BJ (cell line): Measurements from ENCODE around the gene MMEL1. TPM values are rescaled to one million over a fixed set of nuclear protein-coding genes. Genes with fewer than 3 reads are reported as not detected.

ENCODE experiments used
- CTCF ChIA-PET: fragments of 350-600 bp; formaldehyde crosslinking; extraction: SDS; loops from one replicate; lab custom pipeline; 2021; ENCODE audit warnings: antibody characterized with exemption, inconsistent platforms; lab: Yijun Ruan, JAX
- POLR2A ChIA-PET: fragments of 300-600 bp; sonication (Branson Sonifier 250); formaldehyde crosslinking; extraction: SDS; loops from one replicate; lab custom pipeline; 2021; ENCODE audit warnings: antibody characterized with exemption; lab: Charles Lee
- DNase-seq: peaks from one replicate; pipeline ENCODE4 v3.0.0-alpha.2; 2011; ENCODE audit warnings: low read depth
- H3K27me3 ChIP-seq: 2 replicates; pipeline ENCODE4 v1.6.0; 2011; ENCODE audit warnings: low read length; ENCODE audit not compliant: control insufficient read depth, insufficient read depth
- H3K36me3 ChIP-seq: 2 replicates; pipeline ENCODE4 v1.5.1; 2011; ENCODE audit warnings: low read length; ENCODE audit not compliant: control insufficient read depth, insufficient read depth
- H3K4me3 ChIP-seq: 2 replicates; pipeline ENCODE4 v1.5.1; 2011; ENCODE audit warnings: low read depth, mild to moderate bottlenecking, control low read depth, low read length
- polyA plus RNA-seq: library from polyadenylated mRNA; depleted of rRNA; stranded (reverse); fragments of >200 nt; gene quantifications from 2 replicates; pipeline ENCODE4 v1.2.3, GENCODE V29; 2011
- TF ChIP-seq, protein P1 (sequence below): IDR thresholded peaks from 2 replicates; pipeline ENCODE4 v1.5.1; 2011; ENCODE audit warnings: low read depth, mild to moderate bottlenecking, control low read depth, inconsistent platforms, low read length, moderate library complexity; ENCODE audit not compliant: insufficient read depth

MMEL1 gene
- polyA plus RNA-seq, 1 experiment, result 0.17 TPM

DNA sequence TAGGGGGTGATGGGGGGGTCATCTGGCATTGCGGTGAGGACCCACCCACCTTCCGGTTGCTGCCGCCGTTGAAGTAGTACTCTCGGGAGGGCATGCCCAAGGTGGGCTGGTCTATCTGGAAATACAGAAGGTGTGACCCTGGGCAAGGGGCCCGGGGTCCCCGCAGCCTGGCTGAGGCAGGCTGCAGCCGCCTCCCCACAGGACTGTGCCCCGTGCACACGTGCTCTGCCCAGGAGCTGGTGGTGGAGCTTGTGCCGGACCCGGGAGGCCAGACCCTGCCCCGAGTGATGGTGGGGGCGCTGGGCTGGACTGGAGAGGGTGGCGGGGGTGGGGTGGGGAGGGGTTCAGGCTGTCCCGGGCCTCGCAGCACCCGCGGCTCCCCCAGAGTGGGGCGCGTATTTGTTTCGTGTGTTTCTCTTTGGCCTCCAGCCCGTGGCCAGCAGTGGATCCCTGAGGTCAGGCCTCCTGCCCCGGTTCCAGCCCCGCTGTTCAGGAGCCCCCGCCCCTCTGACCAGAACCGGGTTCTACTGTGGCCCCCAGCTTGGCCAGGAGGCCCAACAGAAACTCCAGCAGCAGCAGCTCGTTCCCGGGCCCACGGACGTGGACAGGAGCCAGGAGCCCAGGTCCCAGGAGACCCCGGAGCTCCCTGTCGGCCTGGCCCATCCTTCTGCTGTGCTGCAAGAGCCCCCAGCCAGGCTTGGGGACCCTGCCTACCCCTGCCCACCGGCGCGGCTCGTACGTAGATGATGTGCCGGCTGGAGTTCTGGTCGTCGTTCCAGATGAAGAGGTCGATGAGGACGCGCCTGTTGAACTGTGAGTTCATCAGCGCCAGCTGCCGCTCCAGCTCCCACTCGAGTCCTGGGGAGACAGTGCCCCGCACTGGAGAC, 27.1 kb downstream of the MMEL1 start:
- no peak for DNase-seq
- H3K4me3 ChIP-seq, result no peak overlapping the region
- no peaks in the 10 kb centered on the region for H3K36me3 ChIP-seq
- ChIA-PET POLR2A (no interaction called here), CTCF (no interaction called here)
- no peaks in the 10 kb centered on the region for H3K27me3 ChIP-seq
- TF ChIP-seq, protein P1, sequence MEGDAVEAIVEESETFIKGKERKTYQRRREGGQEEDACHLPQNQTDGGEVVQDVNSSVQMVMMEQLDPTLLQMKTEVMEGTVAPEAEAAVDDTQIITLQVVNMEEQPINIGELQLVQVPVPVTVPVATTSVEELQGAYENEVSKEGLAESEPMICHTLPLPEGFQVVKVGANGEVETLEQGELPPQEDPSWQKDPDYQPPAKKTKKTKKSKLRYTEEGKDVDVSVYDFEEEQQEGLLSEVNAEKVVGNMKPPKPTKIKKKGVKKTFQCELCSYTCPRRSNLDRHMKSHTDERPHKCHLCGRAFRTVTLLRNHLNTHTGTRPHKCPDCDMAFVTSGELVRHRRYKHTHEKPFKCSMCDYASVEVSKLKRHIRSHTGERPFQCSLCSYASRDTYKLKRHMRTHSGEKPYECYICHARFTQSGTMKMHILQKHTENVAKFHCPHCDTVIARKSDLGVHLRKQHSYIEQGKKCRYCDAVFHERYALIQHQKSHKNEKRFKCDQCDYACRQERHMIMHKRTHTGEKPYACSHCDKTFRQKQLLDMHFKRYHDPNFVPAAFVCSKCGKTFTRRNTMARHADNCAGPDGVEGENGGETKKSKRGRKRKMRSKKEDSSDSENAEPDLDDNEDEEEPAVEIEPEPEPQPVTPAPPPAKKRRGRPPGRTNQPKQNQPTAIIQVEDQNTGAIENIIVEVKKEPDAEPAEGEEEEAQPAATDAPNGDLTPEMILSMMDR, result no peak

DNA sequence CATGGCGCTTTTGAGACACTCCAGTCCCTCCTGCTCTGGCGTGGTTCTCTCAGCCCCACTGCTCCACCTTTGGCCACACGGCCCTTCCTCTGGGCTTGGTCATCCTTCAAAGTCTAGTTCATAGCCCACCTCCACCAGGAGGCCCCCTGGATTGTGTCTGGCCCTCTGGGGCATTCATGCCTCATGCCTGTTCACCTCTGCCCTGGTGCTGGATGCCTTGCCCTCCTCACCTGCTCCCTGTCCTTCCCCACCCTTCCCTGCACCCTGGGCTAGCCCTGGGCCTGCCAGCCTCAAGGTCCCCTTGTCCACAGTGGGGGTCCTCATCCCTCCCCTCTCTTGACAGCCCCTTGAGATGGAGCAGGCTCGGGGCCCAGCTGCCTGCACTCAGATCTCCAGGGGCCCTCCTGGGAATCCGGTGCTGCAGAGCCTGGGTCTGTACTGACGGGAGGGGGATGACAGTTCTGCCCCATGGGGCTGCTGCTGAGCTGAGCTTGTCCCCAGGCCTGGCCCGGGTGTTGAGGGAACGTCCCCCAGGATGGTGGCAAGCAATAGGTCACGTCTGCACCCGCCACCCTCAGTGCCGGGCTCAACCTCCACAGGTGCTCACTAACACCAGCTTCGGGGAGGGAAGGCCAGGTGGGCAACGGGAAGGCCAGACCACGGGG, 27.8 kb downstream of the MMEL1 start:
- Histone ChIP-seq H3K36me3 (no peaks in the 10 kb centered on the region), H3K27me3 (no peaks in the 10 kb centered on the region), H3K4me3 (no peak overlapping the region)
- TF ChIP-seq, protein P1, result no peak
- ChIA-PET CTCF (no interaction called here), POLR2A (no interaction called here)
- no peak for DNase-seq

DNA sequence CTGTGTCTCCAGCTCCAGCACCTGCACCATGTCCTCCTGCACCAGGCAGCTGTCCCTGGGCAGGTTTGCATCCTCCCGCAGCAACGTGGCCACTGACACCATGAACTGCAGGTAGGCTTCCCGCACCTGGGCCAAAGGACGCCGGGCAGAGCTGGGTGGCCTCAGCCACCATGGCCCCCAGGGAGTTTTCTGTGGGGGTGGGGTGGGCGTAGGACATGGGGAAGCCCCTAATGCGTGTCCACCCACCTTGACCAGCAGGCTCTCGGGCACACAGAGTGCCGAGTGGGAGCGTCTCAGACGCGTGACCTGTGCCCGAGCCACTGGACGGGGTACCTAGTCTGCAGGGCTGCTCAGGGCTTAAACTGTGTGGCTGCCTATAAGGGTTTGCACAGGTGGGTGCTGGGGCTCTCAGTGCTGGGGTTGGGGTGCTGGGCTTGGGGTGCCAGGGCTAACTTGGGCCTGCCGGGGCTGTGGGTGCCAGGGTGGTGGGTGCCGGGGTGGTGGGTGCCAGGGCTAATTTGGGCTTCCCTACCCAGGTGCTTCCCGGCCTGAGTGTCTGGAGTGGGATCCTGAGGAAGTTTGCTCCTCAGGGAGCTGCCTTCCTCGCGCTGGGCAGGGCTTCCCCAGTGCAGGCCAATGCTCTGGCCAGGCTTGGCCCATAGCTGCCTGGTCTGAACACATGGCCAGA, 28.5 kb downstream of the MMEL1 start:
- Histone ChIP-seq H3K36me3 (no peaks in the 10 kb centered on the region), H3K4me3 (no peak overlapping the region), H3K27me3 (no peaks in the 10 kb centered on the region)
- ChIA-PET CTCF (no interaction called here), POLR2A (no interaction called here)
- TF ChIP-seq, protein P1, result no peak
- DNase-seq, result no peak

DNA sequence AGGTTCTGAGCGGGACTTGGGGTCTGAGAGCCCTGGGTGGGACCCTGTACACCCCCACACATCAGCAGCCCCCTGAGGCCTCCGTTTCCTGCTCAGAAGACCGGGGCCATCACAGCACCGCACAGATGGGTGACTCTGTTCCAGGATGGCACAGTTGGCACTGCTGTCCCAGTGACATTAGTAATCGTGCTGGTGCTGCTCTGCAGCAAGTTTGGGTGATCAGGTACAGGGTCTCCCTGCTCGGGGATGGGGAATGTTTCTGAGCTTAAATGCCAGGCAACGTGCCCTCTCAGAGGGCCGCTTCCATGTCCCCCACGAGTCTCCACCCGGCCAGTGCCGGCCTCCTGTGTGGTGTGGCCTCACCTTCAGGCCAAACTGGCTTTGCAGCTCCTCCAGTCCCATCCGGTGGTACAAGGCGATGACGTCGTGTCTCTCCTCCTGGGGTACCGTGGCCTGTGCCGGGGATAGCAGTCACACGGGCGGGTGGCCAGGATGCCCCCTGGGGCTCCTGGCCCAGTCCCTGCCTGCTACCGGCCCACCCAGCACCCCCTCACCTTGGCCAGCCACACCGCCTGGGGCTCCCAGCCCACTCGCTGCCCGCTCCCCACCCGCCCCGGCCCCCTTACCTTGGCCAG, 29.2 kb downstream of the MMEL1 start:
- H3K27me3 ChIP-seq, result no peaks in the 10 kb centered on the region
- ChIA-PET POLR2A (no interaction called here), CTCF (no interaction called here)
- no peaks in the 10 kb centered on the region for H3K36me3 ChIP-seq
- no peak overlapping the region for H3K4me3 ChIP-seq
- TF ChIP-seq, protein P1, result no peak
- no peak for DNase-seq
